Measurements from ENCODE around the gene LRRC17.
"Not testable (repeated sequence)": the region's sequence is repeated elsewhere in the genome, so short reads cannot be mapped to it uniquely, and the experiment has no call there.

Gene LRRC17

DNA sequence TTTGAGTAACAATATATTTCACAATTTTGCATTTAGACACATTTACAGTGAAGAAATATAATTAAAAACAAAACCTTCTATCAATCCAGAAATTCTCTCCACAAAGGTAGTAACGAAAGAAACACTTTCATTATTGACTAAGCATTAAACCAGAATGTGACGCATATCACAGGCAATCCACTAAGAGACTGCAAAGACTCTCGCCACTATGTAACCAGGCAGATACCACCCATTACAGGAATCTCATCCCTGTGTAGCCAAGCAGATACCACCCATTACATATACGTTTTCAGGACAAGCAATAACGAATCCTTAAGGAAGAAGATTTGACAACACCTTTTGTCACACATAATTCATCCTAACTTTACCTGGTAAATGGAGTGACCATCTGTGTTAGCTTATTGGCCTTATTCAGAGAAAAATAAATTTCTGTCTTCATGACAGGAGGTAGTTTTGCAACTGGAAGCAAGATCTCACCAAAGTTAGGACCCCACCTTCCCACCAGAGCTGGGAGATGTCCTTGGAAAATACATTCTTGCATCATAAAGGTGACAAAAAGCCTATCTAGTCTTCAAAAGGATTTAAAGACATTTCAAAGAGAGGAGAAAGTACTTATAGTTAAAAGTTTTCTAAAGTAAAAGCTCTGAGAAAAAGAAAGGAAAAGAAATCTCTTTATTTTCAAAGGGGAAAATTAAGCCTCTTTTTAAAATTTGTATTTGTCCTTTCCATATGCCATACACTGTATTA, 30.8 kb downstream of the LRRC17 start:
- no peak for DNase-seq

DNA sequence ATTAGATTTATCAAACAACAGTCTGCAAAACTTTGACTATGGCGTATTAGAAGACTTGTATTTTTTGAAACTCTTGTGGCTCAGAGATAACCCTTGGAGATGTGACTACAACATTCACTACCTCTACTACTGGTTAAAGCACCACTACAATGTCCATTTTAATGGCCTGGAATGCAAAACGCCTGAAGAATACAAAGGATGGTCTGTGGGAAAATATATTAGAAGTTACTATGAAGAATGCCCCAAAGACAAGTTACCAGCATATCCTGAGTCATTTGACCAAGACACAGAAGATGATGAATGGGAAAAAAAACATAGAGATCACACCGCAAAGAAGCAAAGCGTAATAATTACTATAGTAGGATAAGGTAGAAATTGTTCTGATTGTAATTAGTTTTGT, 31.4 kb downstream of the LRRC17 start:
- DNase-seq = no peak

DNA sequence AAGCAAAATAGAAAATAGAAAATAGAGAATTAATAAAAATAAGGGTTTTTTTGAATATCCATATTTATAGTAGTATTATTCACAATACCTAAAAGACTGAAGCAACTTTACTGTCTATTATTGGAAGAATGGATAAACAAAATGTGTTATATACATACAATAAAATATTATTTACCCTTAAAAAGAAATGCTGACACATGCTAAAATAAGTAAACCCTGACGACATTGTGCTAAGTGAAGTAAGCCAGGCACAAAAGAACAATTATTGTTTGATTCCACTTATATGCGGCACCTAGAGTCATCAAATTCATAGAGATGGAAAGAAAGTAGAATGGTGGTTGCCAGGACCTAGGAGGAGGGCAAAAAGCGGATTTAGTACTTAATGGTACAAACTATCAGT, 39.0 kb downstream of the LRRC17 start:
- DNase-seq = no peak

DNA sequence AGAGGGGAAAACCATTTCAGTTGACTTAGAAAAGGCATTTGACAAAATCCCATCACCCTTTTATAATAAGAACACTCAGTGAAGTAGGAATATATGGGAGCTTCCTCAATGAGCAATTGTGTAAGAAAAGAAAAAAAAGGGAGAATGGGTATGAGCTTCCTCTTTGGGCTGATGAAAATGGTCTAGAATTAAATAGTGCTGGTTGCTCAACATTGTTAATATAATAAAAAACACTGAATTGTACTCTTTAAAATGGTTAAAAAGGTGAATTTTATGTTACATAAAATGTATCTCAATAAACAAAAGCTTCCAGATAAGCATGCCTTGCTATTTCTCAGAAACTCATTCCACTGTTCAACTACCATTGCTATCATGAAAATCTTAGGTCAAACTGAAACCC, 40.6 kb downstream of the LRRC17 start:
- no peak for DNase-seq

DNA sequence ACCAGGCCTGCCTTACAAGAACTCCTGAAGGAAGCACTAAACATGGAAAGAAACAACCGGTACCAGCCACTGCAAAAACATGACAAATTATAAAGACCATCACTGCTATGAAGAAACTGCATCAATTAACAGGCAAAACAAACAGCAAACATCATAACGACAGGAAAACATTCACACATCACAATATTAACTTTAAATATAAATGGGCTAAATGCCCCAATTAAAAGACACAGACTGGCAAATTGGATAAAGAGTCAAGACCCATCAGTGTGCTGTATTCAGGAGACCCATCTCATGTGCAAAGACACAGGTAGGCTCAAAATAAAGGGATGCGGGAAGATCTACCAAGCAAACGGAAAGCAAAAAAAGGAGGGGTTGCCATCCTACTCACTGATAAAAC, 41.6 kb downstream of the LRRC17 start:
- DNase-seq = not testable (repeated sequence)

DNA sequence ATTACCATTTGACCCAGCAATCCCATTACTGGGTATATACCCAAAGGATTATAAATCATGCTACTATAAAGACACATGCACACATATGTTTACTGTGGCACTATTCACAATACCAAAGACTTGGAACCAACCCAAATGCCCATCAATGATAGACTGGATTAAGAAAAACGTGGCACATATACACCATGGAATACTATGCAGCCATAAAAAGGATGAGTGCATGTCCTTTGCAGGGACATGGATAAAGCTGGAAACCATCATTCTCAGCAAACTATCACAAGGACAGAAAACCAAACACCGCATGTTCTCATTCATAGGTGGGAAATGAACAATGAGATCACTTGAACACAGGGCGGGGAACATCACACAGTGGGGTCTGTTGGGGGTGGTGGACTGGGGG, 45.2 kb downstream of the LRRC17 start:
- DNase-seq = not testable (repeated sequence)

DNA sequence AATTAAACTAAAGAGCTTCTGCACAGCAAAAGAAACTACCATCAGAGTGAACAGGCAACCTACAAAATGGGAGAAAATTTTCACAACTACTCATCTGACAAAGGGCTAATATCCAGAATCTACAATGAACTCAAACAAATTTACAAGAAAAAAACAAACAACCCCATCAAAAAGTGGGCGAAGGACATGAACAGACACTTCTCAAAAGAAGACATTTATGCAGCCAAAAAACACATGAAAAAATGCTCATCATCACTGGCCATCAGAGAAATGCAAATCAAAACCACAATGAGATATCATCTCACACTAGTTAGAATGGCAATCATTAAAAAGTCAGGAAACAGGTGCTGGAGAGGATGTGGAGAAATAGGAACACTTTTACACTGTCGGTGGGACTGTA, 49.2 kb downstream of the LRRC17 start:
- not testable (repeated sequence) for DNase-seq

DNA sequence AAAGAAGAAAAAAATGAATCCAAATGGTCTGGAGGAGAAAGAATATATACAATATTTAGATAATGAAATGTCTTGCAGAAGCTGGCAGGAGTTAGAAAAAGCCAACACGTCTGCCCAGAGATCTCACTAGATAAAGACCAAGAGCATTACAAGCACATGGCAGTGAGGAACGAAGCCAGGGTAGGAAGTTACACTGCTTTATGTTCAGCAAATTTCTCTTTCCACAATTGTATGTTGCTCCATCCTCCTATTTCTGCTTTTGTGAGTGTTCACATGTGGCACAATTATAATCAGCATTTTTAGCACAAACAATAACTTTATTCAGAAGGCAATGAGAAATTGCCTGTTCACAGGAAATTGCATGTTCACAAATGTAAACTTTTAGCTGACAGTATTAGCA, 53.7 kb downstream of the LRRC17 start:
- no peak for DNase-seq

DNA sequence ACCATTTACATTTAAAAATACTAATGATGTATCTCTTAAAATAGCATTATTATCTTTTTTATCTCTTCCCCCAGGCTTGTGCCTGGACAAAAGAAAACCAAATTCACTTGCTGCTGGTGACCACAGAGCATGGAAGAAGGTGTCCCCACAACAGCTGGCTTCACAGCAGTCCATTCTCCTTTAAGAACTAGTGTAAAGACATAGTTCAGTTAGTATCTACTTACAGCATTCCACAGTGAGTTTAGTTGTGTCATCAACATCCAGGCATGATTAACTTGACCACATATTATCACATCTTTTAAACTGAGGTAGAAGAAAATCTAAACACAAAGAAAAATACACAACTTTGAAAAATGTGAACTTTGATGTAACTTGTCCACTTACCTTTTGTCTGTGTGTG, 55.0 kb downstream of the LRRC17 start:
- DNase-seq = no peak

DNA sequence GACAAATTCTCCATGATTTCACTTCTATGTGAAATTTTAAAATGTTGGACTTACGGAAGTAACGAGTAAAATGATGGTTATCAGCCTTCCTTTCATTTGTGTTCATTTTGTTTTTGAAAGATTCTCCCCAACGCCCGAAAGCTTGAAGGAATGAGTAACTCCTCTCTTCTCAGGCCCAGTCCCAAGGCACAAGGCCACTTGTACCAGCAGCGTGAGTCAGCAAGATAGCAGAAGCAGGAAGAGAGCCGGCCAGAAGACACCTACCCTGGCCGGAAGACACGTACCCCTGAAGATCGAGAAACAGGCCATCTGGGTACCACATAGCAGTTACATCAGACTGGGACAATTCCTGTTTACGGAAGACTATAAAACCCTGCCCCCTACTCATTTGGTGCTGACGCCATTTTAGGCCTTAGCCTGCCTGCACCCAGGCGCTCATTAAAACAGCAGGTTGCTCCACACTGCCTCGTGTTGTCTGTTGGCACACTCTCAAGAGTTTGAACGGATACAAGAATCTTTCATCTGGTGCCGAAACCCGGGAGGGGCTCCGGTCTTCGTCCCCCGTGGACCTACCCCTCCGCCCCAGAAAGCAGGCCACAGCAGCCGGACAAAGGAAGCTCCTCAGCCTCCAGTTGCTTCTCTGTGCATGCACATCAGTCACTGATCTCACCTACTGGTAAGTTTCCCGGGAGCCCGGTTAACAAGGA, 60.4 kb downstream of the LRRC17 start:
- no peak for DNase-seq

DNA sequence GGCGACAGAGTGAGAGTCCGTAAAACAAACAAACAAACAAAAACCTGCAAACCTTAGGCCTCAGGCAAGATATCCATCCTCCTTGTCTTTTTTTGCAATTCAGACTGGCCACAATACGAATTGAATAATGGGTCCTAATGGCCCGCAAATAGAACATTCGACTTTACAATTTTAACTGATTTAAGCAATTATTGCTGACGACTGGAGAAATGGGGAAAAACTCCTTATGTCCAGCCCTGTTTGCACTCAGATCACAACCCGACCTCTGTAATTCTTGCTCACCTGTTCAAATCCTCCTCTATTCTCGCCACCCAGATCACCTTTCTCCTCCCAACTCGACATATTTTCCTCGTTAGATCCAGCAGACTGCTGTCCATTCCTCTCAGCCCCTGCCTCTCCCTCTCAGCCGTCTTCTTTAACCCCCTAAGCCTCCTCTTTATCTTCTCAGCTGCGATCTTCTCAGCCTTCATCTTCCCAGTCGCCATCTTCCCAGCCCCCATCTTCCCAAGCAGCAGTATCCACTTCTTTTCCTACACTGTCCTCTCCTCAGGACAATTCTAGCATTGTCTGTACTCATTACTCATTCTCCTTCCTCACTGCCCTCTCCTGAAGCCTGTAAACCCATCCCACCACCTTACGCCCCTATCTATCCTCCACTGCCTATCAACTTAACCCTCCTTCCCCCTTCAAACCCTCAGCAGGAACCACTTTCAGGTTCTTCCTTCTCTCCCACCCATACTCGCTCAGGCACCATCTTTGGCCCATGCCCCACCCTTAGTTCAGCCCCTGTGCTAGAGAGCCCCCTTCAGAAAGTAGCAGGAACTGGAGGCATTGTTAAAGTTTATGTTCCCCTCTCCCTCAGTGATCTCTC, 61.8 kb downstream of the LRRC17 start:
- DNase-seq = no peak

DNA sequence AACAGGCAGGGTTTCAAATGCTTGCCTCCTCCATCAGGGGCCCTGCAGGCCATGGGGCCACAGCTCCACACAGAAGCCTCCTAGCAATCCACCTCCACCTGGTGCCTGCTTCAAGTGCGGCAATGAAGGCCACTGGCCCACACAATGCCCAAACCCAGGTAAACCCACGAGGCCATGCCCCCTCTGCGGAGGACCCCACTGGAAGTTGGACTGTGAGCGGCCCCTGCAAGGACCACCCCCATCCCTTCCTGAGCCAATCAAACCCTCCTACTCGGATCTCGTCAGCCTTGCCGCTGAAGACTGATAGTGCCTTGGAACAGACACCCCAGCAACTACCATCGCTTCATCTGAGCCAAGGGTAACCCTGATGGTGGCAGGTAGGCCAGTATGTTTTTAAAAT, 63.1 kb downstream of the LRRC17 start:
- DNase-seq = no peak

DNA sequence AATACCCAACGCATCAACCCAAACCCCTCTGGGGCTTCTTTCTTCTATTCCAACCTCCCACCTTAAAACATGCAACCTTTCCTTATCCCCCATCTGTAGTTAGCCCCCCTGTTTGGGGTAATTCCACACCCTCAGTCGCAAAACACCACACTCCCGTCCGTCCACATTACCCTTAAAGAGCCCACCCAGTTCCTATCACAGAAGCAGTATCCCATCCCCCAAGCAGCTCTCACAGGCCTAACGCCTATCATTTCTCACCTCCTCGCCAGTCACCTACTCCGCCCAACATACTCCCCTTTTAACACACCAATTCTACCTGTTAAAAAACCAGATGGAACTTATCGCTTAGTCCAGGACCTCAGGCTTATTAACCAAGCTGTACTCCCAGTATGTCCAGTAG, 63.7 kb downstream of the LRRC17 start:
- DNase-seq = no peak

DNA sequence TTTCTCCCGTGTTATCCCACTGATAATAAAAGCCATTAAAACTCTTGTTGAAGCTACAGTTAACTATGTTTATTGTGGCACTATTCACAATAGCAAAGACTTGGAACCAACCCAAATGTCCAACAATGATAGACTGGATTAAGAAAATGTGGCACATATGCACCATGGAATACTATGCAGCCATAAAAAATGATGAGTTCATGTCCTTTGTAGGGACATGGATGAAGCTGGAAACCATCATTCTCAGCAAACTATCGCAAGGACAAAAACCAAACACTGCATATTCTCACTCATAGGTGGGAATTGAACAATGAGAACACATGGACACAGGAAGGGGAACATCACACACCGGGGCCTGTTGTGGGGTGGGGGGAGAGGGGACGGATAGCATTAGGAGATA, 64.8 kb downstream of the LRRC17 start:
- DNase-seq = not testable (repeated sequence)

DNA sequence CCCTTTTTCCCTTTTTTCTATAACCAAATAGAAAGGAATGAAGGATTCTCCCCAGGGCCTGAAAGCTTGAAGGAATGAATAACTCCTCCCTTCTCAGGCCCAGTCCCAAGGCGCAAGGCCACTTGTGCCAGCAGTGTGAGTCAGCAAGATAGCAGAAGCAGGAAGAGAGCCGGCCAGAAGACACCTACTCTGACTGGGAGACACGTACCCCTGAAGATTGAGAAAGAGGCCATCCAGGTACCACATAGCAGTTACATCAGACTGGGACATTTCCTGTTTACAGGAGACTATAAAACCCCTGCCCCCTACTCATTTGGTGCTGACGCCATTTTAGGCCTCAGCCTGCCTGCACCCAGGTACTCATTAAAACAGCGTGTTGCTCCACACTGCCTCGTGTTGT, 65.5 kb downstream of the LRRC17 start:
- no peak for DNase-seq

DNA sequence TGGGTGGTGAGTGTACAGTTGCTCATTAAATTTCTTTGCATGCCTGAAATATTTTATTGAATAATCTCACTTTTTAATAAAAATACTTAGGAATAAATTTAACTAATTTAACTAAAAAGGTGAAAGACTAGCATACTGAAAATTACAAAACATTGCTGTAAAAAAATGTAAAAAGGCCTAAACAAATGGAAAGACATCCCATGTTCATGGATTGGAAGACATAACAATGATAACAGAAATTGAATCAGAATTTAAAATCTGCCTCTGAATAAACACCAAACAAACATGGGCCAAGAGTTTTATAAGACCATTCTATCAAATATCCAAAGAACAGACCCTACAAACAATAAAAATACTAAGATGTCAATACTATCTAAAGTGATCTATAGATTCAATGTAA, 66.9 kb downstream of the LRRC17 start:
- DNase-seq = no peak

DNA sequence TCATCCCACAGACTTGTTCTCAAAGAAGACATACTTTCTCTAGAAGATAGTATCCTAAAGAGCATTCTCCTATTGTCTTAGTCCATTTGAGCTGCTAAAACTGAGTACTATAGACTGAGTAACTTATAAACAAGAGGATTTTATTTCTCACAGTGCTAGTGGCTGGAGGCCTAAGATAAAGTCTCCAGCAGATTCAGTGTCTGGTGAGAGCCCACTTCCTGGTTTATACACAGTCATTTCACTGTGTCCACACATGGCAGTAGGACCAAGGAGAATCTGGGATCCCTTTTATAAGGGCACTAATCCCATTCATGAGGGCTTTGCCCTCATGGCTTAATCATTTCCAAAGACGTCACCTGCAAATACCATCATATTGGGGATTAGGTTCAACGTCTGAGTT, 68.7 kb downstream of the LRRC17 start:
- no peak for DNase-seq

DNA sequence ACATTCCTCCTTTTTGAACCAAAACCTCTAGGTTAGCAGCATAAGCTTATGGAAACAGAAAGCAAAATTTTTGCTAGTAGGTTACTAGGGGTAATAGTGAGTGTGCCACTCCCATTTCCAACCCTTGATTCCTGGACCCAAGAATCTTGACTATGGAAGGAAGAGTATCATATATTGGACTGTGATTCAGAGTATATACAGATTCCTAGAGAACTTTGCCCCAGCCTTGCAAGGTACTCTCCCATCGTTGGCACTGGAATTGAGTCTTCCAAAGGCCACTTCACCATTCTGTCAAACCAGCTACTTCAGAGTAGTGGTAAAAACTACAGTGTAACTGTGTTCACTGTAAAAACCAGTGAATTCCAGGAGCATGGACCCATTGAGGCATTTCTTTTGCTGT, 69.4 kb downstream of the LRRC17 start:
- DNase-seq = no peak

DNA sequence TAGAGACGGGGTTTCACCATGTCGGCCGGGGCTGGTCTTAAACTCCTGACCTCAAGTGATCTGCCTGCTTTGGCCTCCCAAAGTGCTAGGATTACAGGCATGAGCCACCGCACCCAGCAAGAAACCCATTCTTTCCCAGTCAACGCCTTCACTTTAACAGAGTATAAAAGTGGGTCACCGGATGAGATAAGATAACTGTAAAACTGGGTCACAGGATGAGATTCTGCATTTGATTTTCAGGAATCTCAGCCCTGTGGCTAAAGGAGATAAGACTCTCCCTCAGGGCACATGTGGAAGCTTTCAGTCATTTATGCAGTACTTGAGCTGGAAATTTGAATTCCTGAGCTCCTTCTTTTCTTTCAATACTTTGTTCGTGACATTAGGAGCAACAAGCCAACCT, 70.8 kb downstream of the LRRC17 start:
- no peak for DNase-seq

DNA sequence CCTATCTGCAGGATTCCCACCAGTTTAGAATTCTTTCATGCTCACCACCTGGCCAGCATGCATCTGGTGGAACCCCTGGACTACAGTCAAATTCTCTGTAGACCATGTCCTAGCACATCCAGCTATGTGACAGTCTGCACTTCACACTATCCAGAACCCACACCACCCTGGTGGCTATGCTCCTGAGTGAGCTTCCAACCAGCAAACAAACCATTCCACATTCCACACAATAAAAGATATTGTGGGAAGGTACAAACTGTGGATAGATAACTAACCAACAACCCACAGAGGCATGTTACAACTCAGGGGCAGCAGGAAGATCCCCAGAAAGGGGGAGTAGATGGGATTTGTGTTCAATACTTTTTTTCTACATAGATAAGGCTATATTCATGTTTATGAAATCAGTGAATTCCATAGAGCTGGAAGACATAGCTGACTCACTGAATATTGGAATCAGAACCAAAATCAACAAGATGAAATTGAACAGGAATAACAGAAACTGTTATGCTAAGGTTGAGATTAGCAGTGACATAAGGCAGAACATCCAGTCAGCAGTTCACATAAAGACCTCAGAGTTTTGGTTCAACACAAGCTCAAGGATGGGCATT, 72.5 kb downstream of the LRRC17 start:
- DNase-seq = no peak

DNA sequence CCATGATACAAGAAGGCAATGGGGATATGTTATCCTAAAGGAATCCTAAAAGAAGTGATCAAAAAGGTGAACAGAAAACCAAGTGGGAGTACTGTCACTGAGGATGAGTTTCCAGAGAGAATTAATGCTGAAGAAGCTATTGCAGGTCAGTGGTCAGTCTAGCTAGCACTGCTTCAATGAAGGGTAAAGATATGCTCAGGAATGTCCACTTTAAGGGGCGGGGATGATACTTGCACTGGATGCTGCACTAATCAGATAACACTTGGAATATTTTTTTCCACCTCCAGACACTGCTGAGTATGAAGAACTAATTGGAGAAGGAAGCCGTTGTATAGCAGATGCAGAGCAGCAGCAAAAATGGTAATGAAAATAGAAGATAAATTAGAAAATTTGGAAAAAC, 75.3 kb downstream of the LRRC17 start:
- DNase-seq = no peak

DNA sequence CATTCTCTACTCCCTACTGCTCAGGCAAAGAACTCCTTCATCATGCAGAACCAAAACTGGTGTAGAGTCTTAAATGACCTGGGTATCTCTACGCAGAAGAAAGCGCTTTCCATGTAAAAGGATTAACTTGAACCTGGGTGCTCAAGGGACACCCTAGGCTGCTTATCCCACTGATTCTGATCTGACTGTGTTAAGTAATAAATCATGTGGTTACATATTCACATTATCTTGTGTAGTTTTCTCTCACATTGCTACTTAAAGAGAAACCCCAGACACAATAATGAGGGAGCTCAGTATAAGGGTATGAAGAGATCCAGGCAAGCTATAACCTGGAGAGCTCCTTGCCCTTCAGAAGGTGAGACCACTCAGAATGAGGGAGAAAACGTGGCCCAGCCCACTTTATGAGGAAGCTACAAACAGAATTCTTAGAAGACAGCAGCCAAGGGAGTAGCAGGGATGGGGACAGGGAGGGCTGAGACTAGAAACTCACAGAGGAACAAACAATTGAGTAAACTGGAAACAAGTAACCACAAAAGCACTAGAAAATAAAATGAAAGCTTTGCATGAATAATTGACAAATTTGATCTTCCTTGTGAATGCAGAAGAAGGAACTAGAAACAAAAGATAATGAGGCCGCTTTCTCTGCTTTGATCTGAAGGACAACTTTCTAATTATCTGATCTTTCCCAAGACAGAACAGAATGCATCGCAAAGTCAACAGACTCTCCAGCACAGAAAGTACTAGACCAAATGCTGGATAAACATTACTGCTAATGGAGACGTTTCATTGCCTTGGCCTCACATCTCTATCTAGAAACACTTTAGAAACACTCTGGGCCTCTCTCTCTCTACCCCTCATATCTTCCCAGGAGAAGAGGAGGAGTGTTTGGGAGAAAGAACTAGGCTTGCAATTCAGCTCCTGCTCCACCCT, 76.1 kb downstream of the LRRC17 start:
- no peak for DNase-seq
